ENCODE data around the gene ELP6.

The ELP6 gene

GRCh38 chr3:47513125-47513929 is at the start of gene ELP6:
TSS of gene ELP6 (minus strand) at chr3:47513712. CDS start at chr3:47513590, 122 bp downstream.
- peak; percentile 87 for DNase-seq (ENCODE audit: low read depth)

- no peak for DNase-seq (ENCODE audit: low read depth)
Observed at GRCh38 chr3:47556351-47556750, 42.8 kb upstream of the ELP6 start.

GRCh38 chr3:47554335-47554734 is 40.8 kb upstream of the ELP6 start:
- no peak for DNase-seq (ENCODE audit: low read depth)

GRCh38 chr3:47553407-47553806 is 39.9 kb upstream of the ELP6 start:
- DNase-seq (ENCODE audit: low read depth) = no peak

GRCh38 chr3:47542471-47543173 is 29.1 kb upstream of the ELP6 start:
- no peak for DNase-seq (ENCODE audit: low read depth)

GRCh38 chr3:47541583-47542108 is 28.1 kb upstream of the ELP6 start:
- no peak for DNase-seq (ENCODE audit: low read depth)

- no peak for DNase-seq (ENCODE audit: low read depth)
Observed at GRCh38 chr3:47540281-47540680, 26.8 kb upstream of the ELP6 start.

- no peak for DNase-seq (ENCODE audit: low read depth)
Observed at GRCh38 chr3:47536967-47537366, 23.5 kb upstream of the ELP6 start.

GRCh38 chr3:47536221-47536891 is 22.8 kb upstream of the ELP6 start:
- DNase-seq (ENCODE audit: low read depth) = no peak

- DNase-seq (ENCODE audit: low read depth) = no peak
Observed at GRCh38 chr3:47533996-47534454, 20.5 kb upstream of the ELP6 start.

GRCh38 chr3:47533481-47533880 is 20.0 kb upstream of the ELP6 start:
- DNase-seq (ENCODE audit: low read depth) = no peak

- no peak for DNase-seq (ENCODE audit: low read depth)
Observed at GRCh38 chr3:47527952-47528725, 14.6 kb upstream of the ELP6 start.

GRCh38 chr3:47525617-47526016 is 12.1 kb upstream of the ELP6 start:
- no peak for DNase-seq (ENCODE audit: low read depth)

GRCh38 chr3:47523310-47524073 is 10.0 kb upstream of the ELP6 start:
- no peak for DNase-seq (ENCODE audit: low read depth)

- peak; percentile 61 for DNase-seq (ENCODE audit: low read depth)
Observed at GRCh38 chr3:47522082-47522987, 8.8 kb upstream of the ELP6 start.

GRCh38 chr3:47520756-47521155 is 7.2 kb upstream of the ELP6 start:
- no peak for DNase-seq (ENCODE audit: low read depth)

GRCh38 chr3:47517937-47518336 is 4.4 kb upstream of the ELP6 start:
- no peak for DNase-seq (ENCODE audit: low read depth)

GRCh38 chr3:47515864-47516319 is 2.4 kb upstream of the ELP6 start:
- DNase-seq (ENCODE audit: low read depth) = no peak

- DNase-seq (ENCODE audit: low read depth) = no peak
Observed at GRCh38 chr3:47515100-47515499, 1.6 kb upstream of the ELP6 start.
